Limb (tissue), 2 donors: ENCODE measurements around the gene CRYBG2.
"Not testable (repeated sequence)": the region's sequence is repeated elsewhere in the genome, so short reads cannot be mapped to it uniquely, and the experiment has no call there.

Experiments used
- DNase-seq, 2 donors: peaks; one replicate each; pipeline ENCODE4 v3.0.0-alpha.2; 2016; ENCODE audit errors: extremely low spot score in 2 of 2

The CRYBG2 gene

GRCh38 chr1:26318338-26319064 is 35.4 kb downstream of the CRYBG2 start:
- no peak for DNase-seq

- DNase-seq, result no peak
These were observed 36.2 kb downstream of the CRYBG2 start, which contains the start of gene CD52 for GRCh38 chr1:26317612-26318337. TSS of gene CD52 (plus strand) at chr1:26317958. CDS start at chr1:26318018, 60 bp downstream.

DNA sequence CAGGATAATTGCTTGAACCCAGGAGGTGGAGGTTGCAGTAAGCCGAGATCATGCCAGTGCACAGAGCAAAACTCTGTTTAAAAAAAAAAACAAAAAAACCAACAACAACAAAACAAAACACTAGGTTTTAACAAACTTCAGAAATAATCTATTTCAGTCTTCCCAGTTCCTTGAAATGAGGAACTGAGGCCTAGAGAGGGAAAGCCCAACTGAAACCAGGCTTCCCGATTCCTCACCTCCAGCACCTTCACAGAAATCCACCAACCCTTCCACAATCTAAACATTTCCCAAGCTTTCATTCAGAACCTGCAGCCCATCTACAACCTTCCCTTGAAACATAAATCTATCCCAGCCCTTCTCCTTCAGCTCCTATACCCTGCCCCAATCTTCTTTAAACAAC is 36.8 kb downstream of the CRYBG2 start:
- DNase-seq, result no peak

- DNase-seq, result no peak
These were observed 37.8 kb downstream of the CRYBG2 start for GRCh38 chr1:26315874-26316850.

GRCh38 chr1:26314501-26314900 is 39.4 kb downstream of the CRYBG2 start:
- DNase-seq, result no peak

DNA sequence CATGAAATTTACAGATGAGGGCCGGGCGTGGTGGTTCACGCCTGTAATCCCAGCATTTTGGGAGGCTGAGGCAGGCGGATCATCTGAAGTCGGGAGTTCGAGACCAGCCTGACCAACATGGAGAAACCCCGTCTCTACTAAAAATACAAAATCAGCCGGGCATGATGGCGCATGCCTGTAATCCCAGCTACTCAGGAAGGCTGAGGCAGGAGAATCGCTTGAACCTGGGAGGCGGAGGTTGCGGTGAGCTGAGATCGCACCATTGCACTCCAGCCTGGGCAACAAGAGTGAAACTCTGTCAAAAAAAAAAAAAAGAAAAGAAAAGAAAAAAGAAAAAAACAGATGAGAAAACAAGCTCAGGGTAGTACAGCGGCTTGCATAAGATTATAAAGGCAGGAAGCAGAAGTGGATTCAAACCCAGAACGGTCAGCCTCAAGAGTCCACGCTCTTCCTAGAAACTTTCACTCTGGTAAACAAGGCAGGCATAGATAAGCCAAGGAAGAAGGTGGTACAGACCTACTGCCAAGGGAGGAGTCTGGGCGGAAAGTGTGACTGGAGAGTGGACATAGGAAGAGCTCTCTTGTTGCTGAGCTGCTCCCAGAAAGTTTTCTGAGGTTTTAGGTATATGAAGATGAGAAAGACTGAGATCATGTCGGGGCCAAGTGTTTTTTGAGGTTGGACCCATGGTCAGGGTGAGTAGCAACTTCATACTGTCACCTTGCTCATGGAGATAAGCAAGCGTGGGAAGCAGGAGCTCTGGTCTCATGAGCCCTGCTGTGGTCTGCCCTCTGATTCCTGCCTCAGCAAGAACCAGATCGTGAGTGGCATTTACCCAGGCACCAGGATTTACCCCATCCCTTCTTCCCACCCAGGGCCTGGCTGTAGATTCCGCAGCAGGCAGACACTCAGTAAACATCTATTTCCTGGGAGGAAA is 45.7 kb downstream of the CRYBG2 start:
- not testable (repeated sequence) for DNase-seq

DNA sequence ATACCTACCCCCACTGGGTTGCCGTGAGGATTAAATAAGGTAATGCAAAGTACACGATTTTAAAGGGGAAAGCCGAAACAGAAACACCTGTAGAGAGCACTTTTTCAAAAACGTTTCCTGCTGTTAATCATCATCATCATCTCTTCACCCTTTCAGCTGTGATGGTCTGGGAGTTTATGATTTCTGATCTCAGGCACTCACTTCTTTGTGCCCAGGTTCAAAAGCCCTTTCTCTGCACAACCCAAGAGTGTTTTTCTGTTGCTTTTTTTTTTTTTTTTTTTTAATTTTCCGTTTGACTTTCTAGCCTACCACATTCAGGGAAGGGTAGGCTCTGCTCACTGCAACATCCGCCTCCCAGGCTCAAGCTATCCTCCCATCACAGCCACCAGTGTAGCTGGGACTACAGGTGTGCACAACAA is 46.6 kb downstream of the CRYBG2 start:
- no peak for DNase-seq

- peak; percentile 90 to 91 for DNase-seq
These were observed 47.4 kb downstream of the CRYBG2 start, which contains the start of gene UBXN11 for GRCh38 chr1:26306290-26307229. TSS of gene UBXN11 (minus strand) at chr1:26306636. CDS start at chr1:26302883, 3,753 bp downstream.

DNA sequence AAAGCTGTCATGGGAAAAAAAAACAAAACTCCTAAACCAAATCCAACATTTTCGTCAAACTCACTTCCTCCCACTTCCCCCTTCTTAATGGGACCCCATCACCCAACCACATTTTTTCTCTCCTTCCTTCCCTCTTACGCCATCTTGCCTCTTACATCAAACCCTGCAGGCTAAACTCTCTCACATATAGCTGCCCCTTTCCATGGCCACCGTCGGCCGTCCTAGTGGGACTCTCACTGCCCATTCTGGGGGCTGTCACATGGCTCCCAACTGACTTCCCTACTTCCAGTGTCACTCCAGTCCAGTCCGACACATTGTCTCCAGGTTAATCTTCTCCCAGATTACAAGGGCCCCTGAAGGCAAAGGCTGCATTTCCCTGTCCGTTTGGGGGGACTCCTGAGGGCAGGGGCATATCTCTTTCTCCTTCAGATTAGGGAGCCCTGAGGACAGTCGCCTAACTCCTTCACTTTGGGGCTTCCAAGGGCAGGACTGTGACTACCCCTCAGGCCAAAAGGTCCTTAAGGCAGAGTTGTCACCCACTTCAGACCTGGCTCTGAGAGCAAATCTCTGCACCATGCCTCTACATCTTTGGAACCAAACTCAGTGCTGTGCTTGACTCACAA is 48.2 kb downstream of the CRYBG2 start:
- no peak for DNase-seq

- no peak for DNase-seq
These were observed 51.1 kb downstream of the CRYBG2 start for GRCh38 chr1:26302733-26303405.

- DNase-seq, result no peak
These were observed 53.2 kb downstream of the CRYBG2 start for GRCh38 chr1:26300578-26301275.

- no peak for DNase-seq
These were observed 56.2 kb downstream of the CRYBG2 start for GRCh38 chr1:26297791-26298124.

DNA sequence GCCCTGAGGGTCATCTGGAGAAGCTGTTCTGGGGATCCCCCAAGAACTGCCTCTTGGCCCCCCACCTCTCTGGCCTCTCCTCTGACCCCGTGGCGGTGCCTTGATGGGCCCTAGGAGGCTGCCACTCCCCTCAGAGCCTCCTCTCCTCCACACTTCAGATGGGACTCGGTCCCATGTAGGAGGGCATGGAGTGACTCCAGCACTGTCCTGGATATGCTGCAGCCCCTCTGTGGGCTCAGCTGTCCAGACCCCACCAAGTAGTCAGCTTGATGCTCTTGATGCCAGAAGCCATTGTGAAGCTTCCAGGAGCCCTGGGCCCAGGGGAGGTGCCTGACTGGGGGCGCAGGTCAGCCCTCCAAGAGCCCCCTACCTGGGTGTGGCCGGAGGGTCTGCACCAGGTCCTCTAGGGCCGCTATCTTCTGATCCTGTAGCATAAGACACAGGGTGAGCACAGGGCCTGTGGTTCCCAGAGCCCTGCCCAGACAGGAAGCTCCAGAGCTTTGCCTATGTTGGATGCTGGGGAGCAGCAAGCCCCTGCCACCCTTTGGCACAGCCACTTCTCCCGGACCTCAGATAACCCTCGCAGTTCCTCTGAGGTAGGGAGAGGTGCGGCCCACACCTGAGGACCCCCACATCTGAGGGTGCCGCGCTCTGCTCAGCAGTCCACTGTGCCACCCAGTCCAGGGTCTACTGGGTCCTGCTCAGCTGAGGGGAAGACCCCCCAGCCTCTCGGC is 56.7 kb downstream of the CRYBG2 start:
- no peak for DNase-seq

DNA sequence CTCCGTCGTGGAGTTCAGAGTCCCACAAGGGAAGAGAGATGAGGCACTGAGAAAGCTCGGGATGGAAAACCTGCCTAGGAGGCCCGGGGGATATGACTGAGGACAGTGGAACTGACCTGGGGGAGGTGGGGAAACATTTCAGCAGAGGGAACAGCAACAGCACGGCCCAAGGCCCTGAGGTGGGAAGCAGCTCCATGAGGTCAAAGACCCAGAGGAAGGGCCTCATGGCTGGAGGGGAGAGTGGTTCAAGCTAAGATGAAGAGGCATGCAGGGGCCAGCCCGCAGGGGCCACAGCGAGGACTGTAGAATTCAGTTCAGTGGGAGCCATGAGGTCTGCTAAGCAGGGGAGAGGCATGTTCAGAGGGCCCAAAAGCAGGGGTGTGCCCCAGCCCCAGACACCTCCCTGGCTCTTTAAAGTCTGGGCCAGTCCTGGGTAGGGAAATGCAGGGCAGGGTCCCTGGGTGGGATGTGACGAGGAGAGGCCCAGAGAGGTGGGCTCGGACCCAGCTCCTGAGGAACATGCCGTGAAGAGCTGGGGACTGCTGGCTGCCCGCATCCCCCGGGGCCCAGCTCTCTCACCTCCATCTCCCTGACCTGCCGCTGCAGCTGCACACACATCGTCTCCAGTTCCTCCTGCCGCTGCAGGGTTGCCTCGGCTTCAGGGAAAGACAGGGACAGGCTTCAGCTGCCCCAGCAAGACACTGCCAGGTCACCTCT is 57.4 kb downstream of the CRYBG2 start:
- no peak for DNase-seq

DNA sequence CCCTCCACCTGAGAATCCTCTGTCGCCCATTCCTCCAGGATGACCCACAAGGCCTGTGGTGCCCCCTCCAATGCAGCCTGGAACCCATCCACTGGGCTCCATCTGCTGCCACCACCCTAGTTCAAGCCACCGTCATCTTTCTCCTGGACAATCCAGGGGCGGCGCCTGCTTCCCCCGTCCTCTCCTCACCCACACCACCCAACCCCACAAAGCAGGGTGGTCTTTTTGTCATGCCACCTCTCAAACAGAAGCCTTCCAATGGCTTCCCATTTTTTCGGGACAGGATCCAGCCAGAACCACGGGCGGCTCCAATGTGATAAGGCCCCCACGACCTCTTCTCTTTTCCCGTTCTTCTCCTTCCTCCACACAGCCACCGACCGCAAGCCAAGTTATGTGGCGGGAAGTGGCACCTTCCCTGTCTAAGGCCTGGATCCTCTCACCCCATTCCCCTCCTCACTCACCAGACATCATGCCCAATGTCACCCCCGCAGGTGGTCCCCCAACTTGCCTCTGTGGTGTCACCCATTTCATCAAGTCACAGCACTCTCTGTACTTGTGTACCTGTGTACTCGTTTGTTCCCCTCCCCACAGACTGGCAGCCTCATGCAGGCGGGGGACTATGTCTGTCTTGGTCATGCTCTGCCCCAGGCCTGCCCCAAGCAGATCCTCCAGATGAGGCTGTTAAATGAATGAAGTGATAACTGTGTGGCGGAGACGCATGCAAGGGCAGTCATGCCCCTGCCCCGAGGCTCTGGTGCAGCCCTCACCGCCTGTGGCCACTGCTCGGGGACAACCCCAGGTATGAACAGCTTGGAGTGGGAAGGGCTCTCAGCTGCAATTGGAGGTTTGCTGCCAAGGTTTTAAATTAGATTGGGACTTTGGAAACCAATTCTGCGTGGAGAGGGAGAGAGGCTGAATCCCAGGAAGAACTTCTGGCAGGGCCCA is 58.5 kb downstream of the CRYBG2 start:
- no peak for DNase-seq
